Activated CD4-positive, CD25-positive, alpha-beta regulatory T cell treated with anti-CD3 and anti-CD28 coated beads, Interleukin-2, amount 50 U/mL, for 16 hours (primary cell): Measurements from ENCODE around the gene TEX11.

Source experiments
- DNase-seq: peaks from one replicate; pipeline ENCODE4 v3.0.0-alpha.2; 2020; ENCODE audit warnings: low read depth, low spot score

TEX11 gene

GRCh38 chrX:70498129-70498528, 410.4 kb downstream of the TEX11 start:
- DNase-seq: no peak

- no peak for DNase-seq
Measured at GRCh38 chrX:70497026-70497425, 411.5 kb downstream of the TEX11 start.

- no peak for DNase-seq
Measured at GRCh38 chrX:70496491-70496890, 412.0 kb downstream of the TEX11 start.

GRCh38 chrX:70494441-70494840, 414.1 kb downstream of the TEX11 start:
- DNase-seq: no peak

- DNase-seq: no peak
Measured at GRCh38 chrX:70488856-70489255, 419.7 kb downstream of the TEX11 start.

- no peak for DNase-seq
Measured at GRCh38 chrX:70485466-70485865, 423.0 kb downstream of the TEX11 start.

- no peak for DNase-seq
Measured at GRCh38 chrX:70482300-70482699, 426.2 kb downstream of the TEX11 start.

GRCh38 chrX:70481471-70482270, 426.8 kb downstream of the TEX11 start:
- no peak for DNase-seq

GRCh38 chrX:70480660-70481018, 427.9 kb downstream of the TEX11 start:
- no peak for DNase-seq

GRCh38 chrX:70479922-70480659, 428.4 kb downstream of the TEX11 start:
- no peak for DNase-seq

- DNase-seq: no peak
Measured at GRCh38 chrX:70479247-70479921, 429.1 kb downstream of the TEX11 start.
